ENCODE data around the gene RPL10.

GRCh38 chrX:154419688-154420401, 21.7 kb downstream of the RPL10 start:
- TF ChIP-seq PATZ1 (CRISPR knock-in tag; IDR thresholded peaks at IDR 0.05; ENCODE audit: borderline replicate concordance): no peak
- TF ChIP-seq ZC3H10 (CRISPR knock-in tag; IDR thresholded peaks at IDR 0.05): no peak
- TF ChIP-seq ZFP3 (CRISPR knock-in tag; IDR thresholded peaks at IDR 0.05): no peak
- no peak for TF ChIP-seq CSDC2 (CRISPR knock-in tag; IDR thresholded peaks at IDR 0.05)
- TF ChIP-seq OSR1 (CRISPR knock-in tag; IDR thresholded peaks at IDR 0.05): no peak
- no peak for TF ChIP-seq ZNF565 (CRISPR knock-in tag; conservative IDR thresholded peaks at IDR 0.05; ENCODE audit: low read depth)
- TF ChIP-seq ISL1 (CRISPR knock-in tag; IDR thresholded peaks at IDR 0.05): no peak
- no peak for TF ChIP-seq ARNTL (CRISPR knock-in tag; IDR thresholded peaks at IDR 0.05; ENCODE audit: borderline replicate concordance, low read depth)
- TF ChIP-seq ZNF70 (CRISPR knock-in tag; IDR thresholded peaks at IDR 0.05): no peak
- no peak for TF ChIP-seq ZFP30 (CRISPR knock-in tag; IDR thresholded peaks at IDR 0.05)
- TF ChIP-seq TCF4 (CRISPR knock-in tag; IDR thresholded peaks at IDR 0.05; ENCODE audit: borderline replicate concordance): no peak

All from SK-N-SH treated with all-trans-retinoic acid at 6 μM for 48 hours (cell line).